GM12878 (cell line): ENCODE measurements around the gene FN1. TPM values are rescaled to one million over a fixed set of nuclear protein-coding genes. Genes with fewer than 3 reads are reported as not detected.

Experiments
- ATAC-seq: fragments of 200-7000 bp; cut with Tn5 transposase; 3 replicates; pipeline ENCODE4 v1.9.1; 2020; ENCODE audit warnings: mild to moderate bottlenecking, moderate library complexity
- BruUV-seq: library from RNA; stranded (reverse); fragments of 400-500 nt; replicated peaks from 2 replicates; lab custom pipeline; 2021; lab: Mats Ljungman, UMichigan
- CTCF ChIA-PET: fragments of 300-600 bp; sonication (Branson Sonifier 250); formaldehyde crosslinking; extraction: SDS; loops from one replicate; lab custom pipeline; 2021; ENCODE audit warnings: inconsistent platforms; lab: Yijun Ruan, JAX
- POLR2A ChIA-PET: fragments of 350-600 bp; formaldehyde crosslinking; extraction: SDS; loops from one replicate; lab custom pipeline; 2021; ENCODE audit warnings: inconsistent platforms; lab: Charles Lee
- RAD21 ChIA-PET: fragments of 300-600 bp; sonication (Branson Sonifier 250); formaldehyde crosslinking; loops from one replicate; lab custom pipeline; 2023; ENCODE audit warnings: antibody characterized with exemption; ENCODE audit not compliant: unreplicated experiment; lab: Charles Lee
- SMC1A ChIA-PET: fragments of 300-600 bp; sonication (Branson Sonifier 250); formaldehyde crosslinking; loops from one replicate; lab custom pipeline; 2023; ENCODE audit not compliant: unreplicated experiment, uncharacterized antibody; lab: Charles Lee
- DNase-seq: peaks from one replicate; pipeline ENCODE4 v3.0.0-alpha.2; 2011; ENCODE audit warnings: low read depth, low spot score
- FAIRE-seq: peaks from 3 replicates; lab custom pipeline; 2011; peaks lifted over from hg19 to GRCh38; lab: Jason Lieb, UNC
- H2AFZ ChIP-seq: 2 replicates; pipeline ENCODE4 v1.6.0; 2011; ENCODE audit warnings: low read depth, low read length, control low read depth; ENCODE audit not compliant: control insufficient read depth
- H3K27ac ChIP-seq: 2 replicates; pipeline ENCODE4 v1.5.1; 2011; ENCODE audit warnings: control low read depth; ENCODE audit not compliant: control insufficient read depth, insufficient read depth
- H3K27me3 ChIP-seq, 2 experiments: replicated peaks in 1 of 2; 2 replicates each; pipeline versions ENCODE4 v1.6.0 to v1.6.1; 2011; ENCODE audit warnings: low read length in 1 of 2; ENCODE audit not compliant: control insufficient read depth in 2 of 2, insufficient read depth in 2 of 2
- H3K36me3 ChIP-seq, 2 experiments: 2 replicates each; pipeline ENCODE4 v1.5.1; 2011; ENCODE audit warnings: low read length in 1 of 2; ENCODE audit not compliant: control insufficient read depth in 2 of 2, insufficient read depth in 2 of 2
- H3K4me1 ChIP-seq: 2 replicates; pipeline ENCODE4 v1.6.1; 2011; ENCODE audit warnings: mild to moderate bottlenecking, low read length, moderate library complexity, mixed read lengths; ENCODE audit not compliant: control insufficient read depth, insufficient read depth
- H3K4me2 ChIP-seq: 2 replicates; pipeline ENCODE4 v1.6.0; 2011; ENCODE audit warnings: control low read depth; ENCODE audit not compliant: control insufficient read depth, insufficient read depth
- H3K4me3 ChIP-seq: fragments of 200-600 bp; sonication (generic); 2 replicates; pipeline ENCODE4 v1.5.1; 2016
- H3K79me2 ChIP-seq: 2 replicates; pipeline ENCODE4 v1.6.0; 2011; ENCODE audit warnings: low read length; ENCODE audit not compliant: control insufficient read depth, insufficient read depth
- H3K9ac ChIP-seq: 2 replicates; pipeline ENCODE4 v1.8.0; 2011; ENCODE audit warnings: low read length, control low read depth, mixed read lengths; ENCODE audit not compliant: control insufficient read depth, insufficient read depth
- H3K9me3 ChIP-seq: replicated peaks from 3 replicates; pipeline ENCODE4 v1.5.1; 2011; ENCODE audit warnings: mild to moderate bottlenecking, low read length; ENCODE audit not compliant: control insufficient read depth, insufficient read depth
- H4K20me1 ChIP-seq: 2 replicates; pipeline ENCODE4 v1.6.0; 2011; ENCODE audit not compliant: control insufficient read depth, insufficient read depth
- FOXM1 ChIP-seq: IDR thresholded peaks from 2 replicates; pipeline ENCODE4 v1.6.1; 2012; ENCODE audit warnings: low read depth, mild to moderate bottlenecking, inconsistent platforms, low read length, moderate library complexity
- HDAC6 ChIP-seq: fragments of 200-600 bp; sonication (generic); IDR thresholded peaks from one replicate; pipeline ENCODE4 v1.8.0; 2017; ENCODE audit warnings: antibody characterized with exemption; ENCODE audit not compliant: unreplicated experiment
- IRF4 ChIP-seq: IDR thresholded peaks from 2 replicates; pipeline ENCODE4 v1.6.1; 2011; ENCODE audit warnings: low read depth, low read length
- NFYB ChIP-seq: IDR thresholded peaks from 2 replicates; pipeline ENCODE4 v1.6.1; 2011; ENCODE audit warnings: low read depth, mild to moderate bottlenecking, low read length, improper control_type of control experiment, moderate library complexity; ENCODE audit not compliant: insufficient read depth
- POLR2AphosphoS2 ChIP-seq: IDR thresholded peaks from 2 replicates; pipeline ENCODE4 v1.6.1; 2011; ENCODE audit warnings: low read depth, mild to moderate bottlenecking, low read length, improper control_type of control experiment, moderate library complexity
- SMAD1 ChIP-seq: fragments of 450-650 bp; IDR thresholded peaks from 2 replicates; pipeline ENCODE4 v1.6.1; 2018; ENCODE audit warnings: mild to moderate bottlenecking, low read depth; ENCODE audit not compliant: partially characterized antibody
- SMARCA5 ChIP-seq: fragments of 450-650 bp; IDR thresholded peaks from 2 replicates; pipeline ENCODE4 v1.6.1; 2017; ENCODE audit warnings: mild to moderate bottlenecking
- TCF12 ChIP-seq: IDR thresholded peaks from 2 replicates; pipeline ENCODE4 v1.6.1; 2011; ENCODE audit warnings: low read depth, mild to moderate bottlenecking, low read length
- ZSCAN29 ChIP-seq: fragments of 450-650 bp; IDR thresholded peaks from 2 replicates; pipeline ENCODE4 v1.6.1; 2017; ENCODE audit warnings: mild to moderate bottlenecking, moderate library complexity
- WGBS: methylation state at CpG from one replicate; pipeline ENCODE4 v1.1.6; 2016; ENCODE audit warnings: low lambda C conversion rate; ENCODE audit not compliant: insufficient replicate concordance, insufficient coverage; ENCODE audit errors: missing lambda C conversion rate; 5-methylcytosine and 5-hydroxymethylcytosine counted together
- in situ Hi-C: fragments of 300-500 bp; cut with MboI; formaldehyde crosslinking; loops from 9 replicates; pipeline ENCODE4 v1.14.3; 2018; ENCODE audit warnings: mixed read lengths
- intact Hi-C: fragments of 100-400 bp; cut with micrococcal nuclease; formaldehyde crosslinking; loops from one replicate; pipeline ENCODE4 v1.14.2; 2022; ENCODE audit not compliant: unreplicated experiment
- polyA plus RNA-seq, 11 experiments: library from polyadenylated mRNA; depleted of rRNA in 4 of 11; unstranded in 6 of 11; stranded (reverse) in 5 of 11; fragments of >200 nt; fragmentation: Nextera tagmentation in 4 of 11; fragmentation: Illumina TruSeq in 1 of 11; extraction: Ambion mirVana in 4 of 11; extraction: Trizol in 1 of 11; gene quantifications; 1 replicate in 1 of 11; 2 replicates in 10 of 11; pipeline versions ENCODE4 v1.2.1 to v1.2.3, GENCODE V29; 2011 to 2016; ENCODE audit warnings: inconsistent platforms in 2 of 11, missing spikeins in 2 of 11, low read depth in 1 of 11
- total RNA-seq, 4 experiments: library from RNA; depleted of rRNA in 3 of 4; stranded (reverse); fragments of >200 nt in 3 of 4; fragmentation: Illumina TruSeq in 1 of 4; extraction: Trizol in 1 of 4; gene quantifications; 2 replicates each; pipeline versions ENCODE4 v1.2.1 to v1.2.3, GENCODE V29; 2013 to 2021
- TF ChIP-seq, protein P1 (sequence below): IDR thresholded peaks from 2 replicates; pipeline ENCODE4 v1.6.1; 2011; ENCODE audit warnings: borderline replicate concordance, low read depth, mild to moderate bottlenecking, moderate library complexity, mixed read lengths, low read length; ENCODE audit not compliant: insufficient read depth; ENCODE audit errors: extremely low read length
- TF ChIP-seq, protein P2 (sequence below): fragments of 450-650 bp; IDR thresholded peaks from 2 replicates; pipeline ENCODE4 v1.6.1; 2017; ENCODE audit warnings: low read depth, mild to moderate bottlenecking, moderate library complexity
- TF ChIP-seq, protein P3 (sequence below): IDR thresholded peaks from 2 replicates; pipeline ENCODE4 v1.6.1; 2012; ENCODE audit warnings: mild to moderate bottlenecking, low read depth, low read length
- TF ChIP-seq, protein P4 (sequence below): fragments of 450-650 bp; formaldehyde crosslinking; IDR thresholded peaks from 2 replicates; pipeline ENCODE4 v1.4.0; 2022; ENCODE audit warnings: mild to moderate bottlenecking, moderate library complexity

The FN1 gene
- total and polyA plus RNA-seq, 10 of the 15 experiments (the other 5 are each of a cell fraction or from before 2014, with no cell fraction given), result 0.60 to 9.4 (median 1.5) TPM

DNA sequence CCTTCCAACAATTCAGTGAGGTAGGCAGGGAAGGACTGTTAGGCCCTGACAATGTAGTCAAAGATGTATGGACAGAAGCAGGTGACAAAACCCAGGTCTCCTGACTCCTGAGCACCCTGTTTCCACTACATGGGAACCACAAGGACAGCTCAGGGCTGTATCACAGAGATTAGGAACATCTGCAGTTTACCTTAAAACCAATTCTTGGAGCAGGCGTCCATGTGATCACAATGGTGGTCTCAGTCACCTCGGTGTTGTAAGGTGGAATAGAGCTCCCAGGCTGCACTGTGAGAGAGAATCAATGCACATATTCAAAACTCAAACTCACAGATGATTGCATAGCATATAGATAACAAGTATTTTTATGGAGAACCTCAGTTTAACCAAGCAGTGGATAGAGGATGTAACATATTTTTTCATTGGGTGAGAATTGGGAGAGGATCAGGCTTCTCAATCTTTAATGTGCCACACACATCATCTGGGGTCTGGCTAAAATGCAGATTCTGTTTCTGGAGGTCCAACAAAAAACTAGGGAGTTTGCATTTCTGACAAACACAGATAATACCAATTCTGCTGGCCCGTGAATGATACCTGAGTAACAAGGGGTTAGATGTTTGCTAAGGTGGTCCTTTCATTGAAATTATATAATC, 36.7 kb downstream of the FN1 start:
- ChIA-PET SMC1A (interaction anchor here (1.2 kb wide), 1 partner anchor 9 kb away, joined by 4 read pairs; no protein-coding TSS in a partner anchor), CTCF (no interaction called here), POLR2A (interaction anchor here (0.7 kb wide), 1 partner anchor 661 kb away, joined by 5 read pairs; no protein-coding TSS in a partner anchor), RAD21 (no interaction called here)
- H3K79me2 ChIP-seq, result no peaks in the 10 kb centered on the region
- no peaks in the 10 kb centered on the region for H4K20me1 ChIP-seq
- FAIRE-seq, result no peak
- no peak overlapping the region for H3K4me3 ChIP-seq
- in situ Hi-C loops (no loop called here), intact Hi-C loops (no loop called here)
- H2AFZ ChIP-seq, result no peak overlapping the region
- H3K9me3 ChIP-seq, result no peaks in the 10 kb centered on the region
- no peak for DNase-seq
- no peak for ATAC-seq
- H3K27ac ChIP-seq, result no peak overlapping the region
- WGBS, result 19% methylated on average over 3 of the region's 3 CpGs
- no peaks in the 10 kb centered on the region for H3K27me3 ChIP-seq
- BruUV-seq, result no TSS peak
- H3K36me3 ChIP-seq, result no peaks in the 10 kb centered on the region
- no peak overlapping the region for H3K4me2 ChIP-seq
- no peaks in the 10 kb centered on the region for H3K4me1 ChIP-seq
- H3K9ac ChIP-seq, result no peak overlapping the region
- TF ChIP-seq HDAC6 (no peak), IRF4 (no peak), SMARCA5 (no peak), POLR2AphosphoS2 (no peak), SMAD1 (no peak), NFYB (no peak), TCF12 (no peak), FOXM1 (no peak), ZSCAN29 (no peak)
- TF ChIP-seq, protein P1, sequence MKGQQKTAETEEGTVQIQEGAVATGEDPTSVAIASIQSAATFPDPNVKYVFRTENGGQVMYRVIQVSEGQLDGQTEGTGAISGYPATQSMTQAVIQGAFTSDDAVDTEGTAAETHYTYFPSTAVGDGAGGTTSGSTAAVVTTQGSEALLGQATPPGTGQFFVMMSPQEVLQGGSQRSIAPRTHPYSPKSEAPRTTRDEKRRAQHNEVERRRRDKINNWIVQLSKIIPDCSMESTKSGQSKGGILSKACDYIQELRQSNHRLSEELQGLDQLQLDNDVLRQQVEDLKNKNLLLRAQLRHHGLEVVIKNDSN, result no peak
- TF ChIP-seq, protein P2, sequence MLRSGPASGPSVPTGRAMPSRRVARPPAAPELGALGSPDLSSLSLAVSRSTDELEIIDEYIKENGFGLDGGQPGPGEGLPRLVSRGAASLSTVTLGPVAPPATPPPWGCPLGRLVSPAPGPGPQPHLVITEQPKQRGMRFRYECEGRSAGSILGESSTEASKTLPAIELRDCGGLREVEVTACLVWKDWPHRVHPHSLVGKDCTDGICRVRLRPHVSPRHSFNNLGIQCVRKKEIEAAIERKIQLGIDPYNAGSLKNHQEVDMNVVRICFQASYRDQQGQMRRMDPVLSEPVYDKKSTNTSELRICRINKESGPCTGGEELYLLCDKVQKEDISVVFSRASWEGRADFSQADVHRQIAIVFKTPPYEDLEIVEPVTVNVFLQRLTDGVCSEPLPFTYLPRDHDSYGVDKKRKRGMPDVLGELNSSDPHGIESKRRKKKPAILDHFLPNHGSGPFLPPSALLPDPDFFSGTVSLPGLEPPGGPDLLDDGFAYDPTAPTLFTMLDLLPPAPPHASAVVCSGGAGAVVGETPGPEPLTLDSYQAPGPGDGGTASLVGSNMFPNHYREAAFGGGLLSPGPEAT, result no peak
- TF ChIP-seq, protein P3, sequence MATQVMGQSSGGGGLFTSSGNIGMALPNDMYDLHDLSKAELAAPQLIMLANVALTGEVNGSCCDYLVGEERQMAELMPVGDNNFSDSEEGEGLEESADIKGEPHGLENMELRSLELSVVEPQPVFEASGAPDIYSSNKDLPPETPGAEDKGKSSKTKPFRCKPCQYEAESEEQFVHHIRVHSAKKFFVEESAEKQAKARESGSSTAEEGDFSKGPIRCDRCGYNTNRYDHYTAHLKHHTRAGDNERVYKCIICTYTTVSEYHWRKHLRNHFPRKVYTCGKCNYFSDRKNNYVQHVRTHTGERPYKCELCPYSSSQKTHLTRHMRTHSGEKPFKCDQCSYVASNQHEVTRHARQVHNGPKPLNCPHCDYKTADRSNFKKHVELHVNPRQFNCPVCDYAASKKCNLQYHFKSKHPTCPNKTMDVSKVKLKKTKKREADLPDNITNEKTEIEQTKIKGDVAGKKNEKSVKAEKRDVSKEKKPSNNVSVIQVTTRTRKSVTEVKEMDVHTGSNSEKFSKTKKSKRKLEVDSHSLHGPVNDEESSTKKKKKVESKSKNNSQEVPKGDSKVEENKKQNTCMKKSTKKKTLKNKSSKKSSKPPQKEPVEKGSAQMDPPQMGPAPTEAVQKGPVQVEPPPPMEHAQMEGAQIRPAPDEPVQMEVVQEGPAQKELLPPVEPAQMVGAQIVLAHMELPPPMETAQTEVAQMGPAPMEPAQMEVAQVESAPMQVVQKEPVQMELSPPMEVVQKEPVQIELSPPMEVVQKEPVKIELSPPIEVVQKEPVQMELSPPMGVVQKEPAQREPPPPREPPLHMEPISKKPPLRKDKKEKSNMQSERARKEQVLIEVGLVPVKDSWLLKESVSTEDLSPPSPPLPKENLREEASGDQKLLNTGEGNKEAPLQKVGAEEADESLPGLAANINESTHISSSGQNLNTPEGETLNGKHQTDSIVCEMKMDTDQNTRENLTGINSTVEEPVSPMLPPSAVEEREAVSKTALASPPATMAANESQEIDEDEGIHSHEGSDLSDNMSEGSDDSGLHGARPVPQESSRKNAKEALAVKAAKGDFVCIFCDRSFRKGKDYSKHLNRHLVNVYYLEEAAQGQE, result no peak
- TF ChIP-seq, protein P4, sequence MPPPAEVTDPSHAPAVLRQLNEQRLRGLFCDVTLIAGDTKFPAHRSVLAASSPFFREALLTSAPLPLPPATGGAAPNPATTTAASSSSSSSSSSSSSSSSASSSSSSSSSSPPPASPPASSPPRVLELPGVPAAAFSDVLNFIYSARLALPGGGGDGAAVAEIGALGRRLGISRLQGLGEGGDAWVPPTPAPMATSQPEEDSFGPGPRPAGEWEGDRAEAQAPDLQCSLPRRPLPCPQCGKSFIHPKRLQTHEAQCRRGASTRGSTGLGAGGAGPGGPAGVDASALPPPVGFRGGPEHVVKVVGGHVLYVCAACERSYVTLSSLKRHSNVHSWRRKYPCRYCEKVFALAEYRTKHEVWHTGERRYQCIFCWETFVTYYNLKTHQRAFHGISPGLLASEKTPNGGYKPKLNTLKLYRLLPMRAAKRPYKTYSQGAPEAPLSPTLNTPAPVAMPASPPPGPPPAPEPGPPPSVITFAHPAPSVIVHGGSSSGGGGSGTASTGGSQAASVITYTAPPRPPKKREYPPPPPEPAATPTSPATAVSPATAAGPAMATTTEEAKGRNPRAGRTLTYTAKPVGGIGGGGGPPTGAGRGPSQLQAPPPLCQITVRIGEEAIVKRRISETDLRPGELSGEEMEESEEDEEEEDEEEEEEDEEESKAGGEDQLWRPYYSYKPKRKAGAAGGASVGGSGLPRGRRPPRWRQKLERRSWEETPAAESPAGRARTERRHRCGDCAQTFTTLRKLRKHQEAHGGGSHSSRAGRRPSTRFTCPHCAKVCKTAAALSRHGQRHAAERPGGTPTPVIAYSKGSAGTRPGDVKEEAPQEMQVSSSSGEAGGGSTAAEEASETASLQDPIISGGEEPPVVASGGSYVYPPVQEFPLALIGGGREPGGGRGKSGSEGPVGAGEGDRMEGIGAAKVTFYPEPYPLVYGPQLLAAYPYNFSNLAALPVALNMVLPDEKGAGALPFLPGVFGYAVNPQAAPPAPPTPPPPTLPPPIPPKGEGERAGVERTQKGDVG (CRISPR knock-in tag), result no peak
